Adrenal gland (tissue), 12 donors: ENCODE data around the gene MAPKAP1. TPM values are rescaled to one million over a fixed set of nuclear protein-coding genes. Genes with fewer than 3 reads are reported as not detected.

ENCODE experiments used
- DNase-seq, 7 donors: peaks; one replicate each; pipeline ENCODE4 v3.0.0-alpha.2; 2019 to 2020
- H3K27ac ChIP-seq, 5 donors: fragments of 200-600 bp; sonication (generic) in 4 of 5; 1 replicate in 3 of 5; 2 replicates in 2 of 5; pipeline versions ENCODE4 v1.5.1 to v1.8.0; 2016 to 2020; ENCODE audit warnings: mild to moderate bottlenecking in 1 of 5
- H3K27me3 ChIP-seq: fragments of 200-600 bp; 2 replicates; pipeline ENCODE4 v1.8.0; 2021
- H3K36me3 ChIP-seq, 2 donors: fragments of 200-600 bp; replicated peaks in 1 of 2; 1 replicate in 1 of 2; 2 replicates in 1 of 2; pipeline versions ENCODE4 v1.5.1 to v1.8.0; 2018 to 2022
- H3K4me1 ChIP-seq, 2 donors: fragments of 200-600 bp; replicated peaks in 1 of 2; 1 replicate in 1 of 2; 2 replicates in 1 of 2; pipeline versions ENCODE4 v1.5.1 to v1.8.0; 2018 to 2021
- H3K4me3 ChIP-seq, 4 donors: fragments of 200-600 bp; sonication (generic) in 3 of 4; one replicate each; pipeline ENCODE4 v1.5.1; 2016 to 2018
- H3K9me3 ChIP-seq, 3 donors: fragments of 200-600 bp; sonication (generic) in 1 of 3; replicated peaks in 1 of 3; 1 replicate in 2 of 3; 2 replicates in 1 of 3; pipeline versions ENCODE4 v1.5.1 to v1.8.0; 2016 to 2021
- CTCF ChIP-seq, 6 experiments: fragments of 450-650 bp in 4 of 6; fragments of 200-600 bp in 2 of 6; sonication (generic) in 1 of 6; IDR thresholded peaks; 1 replicate in 5 of 6; 2 replicates in 1 of 6; pipeline versions ENCODE4 v1.5.1 to v1.8.0; 2016 to 2021; ENCODE audit warnings: antibody characterized with exemption in 6 of 6, mild to moderate bottlenecking in 2 of 6, moderate library complexity in 1 of 6
- POLR2A ChIP-seq, 2 donors: fragments of 450-650 bp; IDR thresholded peaks; one replicate each; pipeline ENCODE4 v1.6.1; 2017; ENCODE audit warnings: antibody characterized with exemption in 2 of 2, mild to moderate bottlenecking in 2 of 2, moderate library complexity in 1 of 2
- WGBS, 4 donors: extraction: QIAGEN DNeasy Blood & Tissue Kit in 2 of 4; methylation state at CpG; one replicate each; pipeline versions ENCODE4 v1.1.5 to v1.1.7; 2013 to 2017; 5-methylcytosine and 5-hydroxymethylcytosine counted together
- intact Hi-C, 2 donors: fragments of 100-400 bp; cut with DNase I; formaldehyde crosslinking; loops; one replicate each; pipeline versions ENCODE4 v1.14.1 to v1.15.0; 2022 to 2023
- polyA plus RNA-seq, 3 donors: library from polyadenylated mRNA; stranded (reverse); fragments of 200-250 nt in 2 of 3; fragments of 350-450 nt in 1 of 3; fragmentation: Illumina TruSeq in 1 of 3; extraction: RNeasy Lipid Tissue Mini Kit (QIAGEN cat#74804) in 1 of 3; gene quantifications; one replicate each; pipeline ENCODE4 v1.2.3, GENCODE V29; 2013 to 2014
- total RNA-seq, 9 donors: library from RNA; depleted of rRNA in 4 of 9; stranded (reverse); fragments of >200 nt in 4 of 9; fragments of 120-200 nt in 1 of 9; fragmentation: NEBNext Ultra II Directional in 1 of 9; extraction: Animal tissue kit (Norgen Biotek cat#: 25700) in 1 of 9; gene quantifications; one replicate each; pipeline versions ENCODE4 v1.1.0 to v1.2.4, GENCODE V29; 2013 to 2023
- donor health status: healthy with polysubstance abuse.
- donor health status: Bipolar disorder and iron deficiency.
- donor health status: DM: yes; HTN: yes; CAD: no.
- donor health status: DM: no; HTN: no; CAD: no.
- donor health status: DM: no; HTN: no; CAD: no.
- donor health status: DM: yes; HTN: yes; CAD: no.

The MAPKAP1 gene
- total and polyA plus RNA-seq, 12 donors, result 72.2 to 156 (median 94.9) TPM

GRCh38 chr9:125650271-125650737 lies 56.7 kb downstream of the MAPKAP1 start:
- H3K27ac ChIP-seq, result peak overlapping the region; percentile 57 to 86 (median 69)
- no peaks in the 10 kb centered on the region for H3K9me3 ChIP-seq
- 44 to 60% (median 58%) methylated on average over 3 of the region's 3 CpGs for WGBS, 4 donors
- no peaks in the 10 kb centered on the region for H3K27me3 ChIP-seq
- no peak overlapping the region for H3K4me3 ChIP-seq
- no peak for DNase-seq
- TF ChIP-seq POLR2A (IDR thresholded peaks at IDR 0.05), result peak in 1 of 2 donors; percentile 10
- TF ChIP-seq CTCF (IDR thresholded peaks at IDR 0.05), result no peak
- H3K36me3 ChIP-seq, result no peaks in the 10 kb centered on the region
- peaks cover 19 to 42% of the 10 kb centered on the region in 2 donors for H3K4me1 ChIP-seq
- intact Hi-C loops, result no loop called here

- DNase-seq, result no peak
- WGBS, 4 donors, result 40 to 48% (median 47%) methylated on average over 4 of the region's 4 CpGs
- Histone ChIP-seq H3K27me3 (no peaks in the 10 kb centered on the region), H3K4me3 (no peak overlapping the region), H3K4me1 (peaks cover 19 to 42% of the 10 kb centered on the region in 2 donors), H3K36me3 (no peaks in the 10 kb centered on the region), H3K27ac (peak overlapping the region; percentile 46 to 86 (median 69)), H3K9me3 (no peaks in the 10 kb centered on the region)
- no peak for TF ChIP-seq CTCF (IDR thresholded peaks at IDR 0.05)
- no peak for TF ChIP-seq POLR2A (IDR thresholded peaks at IDR 0.05)
- intact Hi-C loops, result no loop called here
Measured at GRCh38 chr9:125649826-125650225, 57.2 kb downstream of the MAPKAP1 start.

- Histone ChIP-seq H3K9me3 (no peaks in the 10 kb centered on the region), H3K27ac (peak overlapping the region; percentile 46 to 86 (median 69))
Measured at GRCh38 chr9:125649315-125649714, 57.7 kb downstream of the MAPKAP1 start.

GRCh38 chr9:125648294-125648693 lies 58.7 kb downstream of the MAPKAP1 start:
- TF ChIP-seq POLR2A (IDR thresholded peaks at IDR 0.05), result no peak
- TF ChIP-seq CTCF (IDR thresholded peaks at IDR 0.05), result no peak
- no peaks in the 10 kb centered on the region for H3K36me3 ChIP-seq
- peak overlapping the region in 3 of 5 donors; percentile 69 to 86 (median 84) for H3K27ac ChIP-seq
- H3K27me3 ChIP-seq, result no peaks in the 10 kb centered on the region
- WGBS, 4 donors, result 68 to 72% (median 70%) methylated on average over 1 of the region's 1 CpG
- H3K9me3 ChIP-seq, result no peaks in the 10 kb centered on the region
- intact Hi-C loops, result no loop called here
- peaks cover 19 to 42% of the 10 kb centered on the region in 2 donors for H3K4me1 ChIP-seq
- H3K4me3 ChIP-seq, result no peak overlapping the region
- no peak for DNase-seq

More at GRCh38 chr9:125649315-125649714, 57.7 kb downstream of the MAPKAP1 start:
- 19 to 30% (median 27%) methylated on average over 6 of the region's 6 CpGs for WGBS, 4 donors
- Histone ChIP-seq H3K4me1 (peaks cover 19 to 42% of the 10 kb centered on the region in 2 donors), H3K36me3 (no peaks in the 10 kb centered on the region), H3K4me3 (no peak overlapping the region), H3K27me3 (no peaks in the 10 kb centered on the region)
- TF ChIP-seq CTCF (IDR thresholded peaks at IDR 0.05) (no peak), POLR2A (IDR thresholded peaks at IDR 0.05) (no peak)
- peak; percentile 65 to 84 (median 81) for DNase-seq
- intact Hi-C loops, result no loop called here
